SU-DHL-6 (cell line): ENCODE results near the gene MMP24OS.

Source experiments
- CTCF ChIP-seq: fragments of 200-600 bp; sonication (generic); IDR thresholded peaks from one replicate; pipeline ENCODE4 v1.5.1; 2017; ENCODE audit warnings: antibody characterized with exemption, mild to moderate bottlenecking, low read length, moderate library complexity; ENCODE audit not compliant: insufficient read depth, poor library complexity, severe bottlenecking
- EZH2phosphoT487 ChIP-seq: fragments of 200-600 bp; sonication (generic), shearing (Covaris generic); conservative IDR thresholded peaks from 2 replicates; pipeline ENCODE4 v1.6.1; 2018; ENCODE audit warnings: mild to moderate bottlenecking, antibody characterized with exemption, low read length, moderate library complexity, mixed read lengths

- TF ChIP-seq CTCF (no peak), EZH2phosphoT487 (no peak)
Measured at GRCh38 chr20:35286899-35287508, 9.1 kb upstream of the MMP24OS start.
